Measurements from ENCODE around the gene BLID. TPM values are rescaled to one million over a fixed set of nuclear protein-coding genes. Genes with fewer than 3 reads are reported as not detected.

BLID gene
- total and polyA plus RNA-seq, 2 donors from 2014 or later, result not detected

- Histone ChIP-seq H3K9ac (ENCODE audit: low read length in 3 of 3) (no peak overlapping the region), H3K9me3 (ENCODE audit: control insufficient read depth in 2 of 3, insufficient read depth in 1 of 3, low read length in 3 of 3) (no peaks in the 10 kb centered on the region), H3K36me3 (ENCODE audit: control insufficient read depth in 2 of 3, insufficient read depth in 3 of 3, low read length in 3 of 3) (no peaks in the 10 kb centered on the region), H3K27ac (ENCODE audit: low read depth in 2 of 2, low read length in 2 of 2) (no peak overlapping the region), H3K4me1 (ENCODE audit: control insufficient read depth in 2 of 3, insufficient read depth in 2 of 3, low read depth in 1 of 3, low read length in 3 of 3) (peaks cover 0 to 2% (median 0%) of the 10 kb centered on the region in 3 donors), H3K27me3 (ENCODE audit: control insufficient read depth, insufficient read depth, low read length) (no peaks in the 10 kb centered on the region), H3K4me3 (ENCODE audit: low read length in 3 of 3) (no peak overlapping the region)
- TF ChIP-seq CTCF (IDR thresholded peaks at IDR 0.05; ENCODE audit: borderline replicate concordance, extremely low read depth, insufficient read depth), result no peak
- intact Hi-C loops (cut with DNase I), result no loop called here
- DNase-seq (no peak), FAIRE-seq (no peak)
These were observed 42.2 kb upstream of the BLID start for GRCh38 chr11:122158171-122158570.

- DNase-seq (no peak), FAIRE-seq (no peak)
- Histone ChIP-seq H3K4me1 (ENCODE audit: control insufficient read depth in 2 of 3, insufficient read depth in 2 of 3, low read depth in 1 of 3, low read length in 3 of 3) (peaks cover 0 to 2% (median 0%) of the 10 kb centered on the region in 3 donors), H3K27ac (ENCODE audit: low read depth in 2 of 2, low read length in 2 of 2) (no peak overlapping the region), H3K9ac (ENCODE audit: low read length in 3 of 3) (peak overlapping the region in 2 of 3 donors; percentile 12 to 31), H3K27me3 (ENCODE audit: control insufficient read depth, insufficient read depth, low read length) (no peaks in the 10 kb centered on the region), H3K9me3 (ENCODE audit: control insufficient read depth in 2 of 3, insufficient read depth in 1 of 3, low read length in 3 of 3) (no peaks in the 10 kb centered on the region), H3K36me3 (ENCODE audit: control insufficient read depth in 2 of 3, insufficient read depth in 3 of 3, low read length in 3 of 3) (no peaks in the 10 kb centered on the region), H3K4me3 (ENCODE audit: low read length in 3 of 3) (peak overlapping the region; percentile 18 to 46 (median 28))
- intact Hi-C loops (cut with DNase I), result no loop called here
- no peak for TF ChIP-seq CTCF (IDR thresholded peaks at IDR 0.05; ENCODE audit: borderline replicate concordance, extremely low read depth, insufficient read depth)
These were observed 41.7 kb upstream of the BLID start for GRCh38 chr11:122157653-122158161.

GRCh38 chr11:122156940-122157382 is 40.9 kb upstream of the BLID start:
- H3K4me1 ChIP-seq (ENCODE audit: control insufficient read depth in 2 of 3, insufficient read depth in 2 of 3, low read depth in 1 of 3, low read length in 3 of 3), result peaks cover 0 to 2% (median 0%) of the 10 kb centered on the region in 3 donors
- peak overlapping the region in 2 of 3 donors; percentile 18 to 46 for H3K4me3 ChIP-seq (ENCODE audit: low read length in 3 of 3)
- TF ChIP-seq CTCF (IDR thresholded peaks at IDR 0.05; ENCODE audit: borderline replicate concordance, extremely low read depth, insufficient read depth), result no peak
- H3K27ac ChIP-seq (ENCODE audit: low read depth in 2 of 2, low read length in 2 of 2), result peak overlapping the region in 1 of 2 donors; percentile 56
- FAIRE-seq, result no peak
- no peaks in the 10 kb centered on the region for H3K27me3 ChIP-seq (ENCODE audit: control insufficient read depth, insufficient read depth, low read length)
- no peak overlapping the region for H3K9ac ChIP-seq (ENCODE audit: low read length in 3 of 3)
- intact Hi-C loops (cut with DNase I), result no loop called here
- no peaks in the 10 kb centered on the region for H3K36me3 ChIP-seq (ENCODE audit: control insufficient read depth in 2 of 3, insufficient read depth in 3 of 3, low read length in 3 of 3)
- no peaks in the 10 kb centered on the region for H3K9me3 ChIP-seq (ENCODE audit: control insufficient read depth in 2 of 3, insufficient read depth in 1 of 3, low read length in 3 of 3)
- no peak for DNase-seq

Measured in kidney (tissue), 14 donors.